Endometrium (tissue), 2 donors: Measurements from ENCODE around the gene JMJD6.

Experiments
- FAIRE-seq: peaks from 2 replicates; lab custom pipeline; 2012; peaks lifted over from hg19 to GRCh38; lab: Jason Lieb, UNC
- donor health status: control.
- donor health status: control.

JMJD6 gene

DNA sequence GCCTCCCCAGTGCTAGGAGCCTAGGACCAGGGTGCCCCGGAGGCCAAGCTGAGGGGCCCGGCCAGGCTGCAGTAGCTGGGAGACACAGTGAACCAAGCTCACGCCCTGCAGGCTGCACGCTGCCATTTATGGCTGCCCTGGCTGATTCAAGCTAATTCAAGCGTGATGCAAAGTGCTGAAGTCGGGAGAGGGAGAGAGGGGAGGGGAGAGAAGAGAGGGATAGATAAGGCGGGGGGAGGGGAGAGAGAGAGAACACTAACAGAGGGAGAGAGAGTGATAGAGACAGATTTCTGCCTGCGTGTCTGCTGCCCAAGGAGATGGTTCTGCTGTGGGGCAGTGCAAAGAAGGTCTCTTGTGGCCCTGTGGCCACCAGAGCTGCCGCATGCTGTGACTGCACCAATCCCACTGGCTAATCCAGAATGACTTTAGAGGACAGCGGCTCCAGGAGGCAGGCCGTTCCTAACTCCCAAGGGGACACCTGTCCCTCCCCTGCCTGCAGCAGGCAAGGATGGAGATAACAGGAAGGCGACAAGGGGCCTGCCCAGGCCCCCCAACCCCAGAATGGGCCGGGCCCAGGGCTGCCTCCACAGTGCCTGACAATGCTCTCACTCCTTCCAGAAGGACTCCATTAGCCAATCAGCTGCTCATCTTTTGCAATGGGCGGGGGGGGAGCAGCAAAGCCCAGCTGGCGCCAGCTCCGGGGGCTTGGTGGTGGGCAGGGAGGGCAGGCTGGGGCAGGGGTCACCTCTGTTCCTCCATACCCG, 28.5 kb downstream of the JMJD6 start:
- FAIRE-seq, result no peak

- FAIRE-seq, result no peak
Observed at GRCh38 chr17:76696763-76697701, 29.4 kb downstream of the JMJD6 start.

GRCh38 chr17:76695059-76695831, 31.2 kb downstream of the JMJD6 start:
- FAIRE-seq, result no peak

DNA sequence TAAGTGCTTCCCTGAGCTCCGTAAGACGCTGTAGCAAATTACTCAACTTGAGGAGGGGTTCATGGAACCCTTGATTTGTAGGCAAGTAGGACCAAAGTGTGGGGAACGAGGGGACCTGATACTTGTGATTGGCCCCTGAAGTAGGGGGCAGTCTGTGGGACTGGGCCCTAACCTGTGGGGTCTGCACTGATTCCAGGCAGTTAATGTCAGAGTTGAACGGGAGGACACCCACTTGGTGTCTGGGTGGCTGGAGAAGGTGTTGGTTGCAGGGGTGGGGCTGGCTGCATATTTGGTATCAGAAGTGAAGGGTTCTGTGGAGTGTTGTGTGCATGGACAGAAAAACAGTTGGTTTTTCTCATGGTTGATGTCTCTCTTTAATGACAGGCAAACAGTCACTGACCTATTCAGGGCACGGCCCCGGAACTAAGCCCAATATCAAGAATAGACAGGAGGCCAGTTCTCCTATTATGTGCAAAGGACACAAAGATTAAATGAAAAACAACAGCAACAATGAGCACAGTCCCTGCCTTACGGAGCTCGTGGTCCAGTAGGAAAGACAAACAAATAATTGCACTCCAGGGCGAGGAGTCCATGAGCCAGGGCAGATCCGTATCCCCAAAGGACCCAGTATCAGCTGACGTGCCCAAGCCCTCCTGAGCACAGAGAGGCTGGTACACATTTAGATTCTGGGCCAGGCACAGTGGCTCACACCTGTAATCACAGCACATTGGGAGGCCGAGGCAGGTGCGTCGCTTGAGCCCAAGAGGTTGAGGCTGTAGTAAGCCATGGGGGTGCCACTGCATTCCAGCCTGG, 34.8 kb downstream of the JMJD6 start:
- no peak for FAIRE-seq

DNA sequence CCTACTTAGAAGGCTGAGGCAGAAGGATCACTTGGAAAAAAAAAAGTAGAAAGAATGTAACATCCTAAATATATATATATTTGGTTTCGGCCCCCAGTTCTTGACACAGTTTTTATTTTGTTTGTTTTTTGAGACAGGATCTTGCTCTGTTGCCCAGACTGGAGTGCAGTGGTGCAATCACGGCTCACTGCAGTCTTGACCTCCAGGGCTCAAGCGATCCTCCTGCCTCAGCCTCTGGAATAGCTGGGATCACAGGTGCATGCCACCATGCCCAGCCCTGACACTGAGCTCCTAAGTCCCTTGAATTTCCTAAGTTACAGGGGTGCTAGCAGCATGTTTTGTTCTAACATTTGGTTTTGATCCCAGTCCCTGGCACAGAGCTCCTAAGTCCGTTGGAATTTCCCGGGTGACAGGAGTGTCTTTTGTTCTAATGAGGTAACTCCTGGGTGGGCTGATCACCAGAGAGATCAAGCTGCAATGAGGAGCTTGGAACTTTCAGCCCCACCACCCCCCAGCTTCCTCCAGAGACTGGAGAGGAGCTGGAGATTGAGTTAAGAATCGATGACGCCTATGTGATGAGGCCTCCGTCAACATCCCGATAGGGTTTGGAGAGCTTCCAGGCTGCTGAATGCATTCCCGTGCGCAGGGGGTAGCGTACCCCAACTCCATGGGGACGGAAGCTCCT, 35.7 kb downstream of the JMJD6 start:
- no peak for FAIRE-seq

DNA sequence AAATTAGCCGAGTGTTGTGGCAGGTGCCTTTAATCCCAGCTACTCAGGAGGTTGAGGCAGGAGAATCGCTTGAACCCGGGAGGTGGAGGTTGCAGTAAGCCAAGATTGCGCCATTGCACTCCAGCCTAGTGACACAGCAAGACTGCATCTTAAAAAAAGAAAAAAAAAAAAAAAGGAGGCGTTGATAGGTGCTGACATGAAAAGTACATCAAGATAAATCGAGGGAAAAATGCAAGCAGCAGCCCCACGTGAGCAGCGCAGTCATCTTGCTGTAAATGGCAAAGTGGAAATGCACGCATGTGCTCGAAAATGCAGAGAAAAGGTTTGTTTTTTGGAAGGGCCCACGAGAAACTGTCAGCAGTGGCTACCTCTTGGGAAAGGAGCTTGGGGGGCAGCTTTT, 36.5 kb downstream of the JMJD6 start:
- no peak for FAIRE-seq

- no peak for FAIRE-seq
Observed at GRCh38 chr17:76688165-76688622, 38.2 kb downstream of the JMJD6 start.

GRCh38 chr17:76687298-76688164, 38.9 kb downstream of the JMJD6 start:
- FAIRE-seq, result no peak

DNA sequence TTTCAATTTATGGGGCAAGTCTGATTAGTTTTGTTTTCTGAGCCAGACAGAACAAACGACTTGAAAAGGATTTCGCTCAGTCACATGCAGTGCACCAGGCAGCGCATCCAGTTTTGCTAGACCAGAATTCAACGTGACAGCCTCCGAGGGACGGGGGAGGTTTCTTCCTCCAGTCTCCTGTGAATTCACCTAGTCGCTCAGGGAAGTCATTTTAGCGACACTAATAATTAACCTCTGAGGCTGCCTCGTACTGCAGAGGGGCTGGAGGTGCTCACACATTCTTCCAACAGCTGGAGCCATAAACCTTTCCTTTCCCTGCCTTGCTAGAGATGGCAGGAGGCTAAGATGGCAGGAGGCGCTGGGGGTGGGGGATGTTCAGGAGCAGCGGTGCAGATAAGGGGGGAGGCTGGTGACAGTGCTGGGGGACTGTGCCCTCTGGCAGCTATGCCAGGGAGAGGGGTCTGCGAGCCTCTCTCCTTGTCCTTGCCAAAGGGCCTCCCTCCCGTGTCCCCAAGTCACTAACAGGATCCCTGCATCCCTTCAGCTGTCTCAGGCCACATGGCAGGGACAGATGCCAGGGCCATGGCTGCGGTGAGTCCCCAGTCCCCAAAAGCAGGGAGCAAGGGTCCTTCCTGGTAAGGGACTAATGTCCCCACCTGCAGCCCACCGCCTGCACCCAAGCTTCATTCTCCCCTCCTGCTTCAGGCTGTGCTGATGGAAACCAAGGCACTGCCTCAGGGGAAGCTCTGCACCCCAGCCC, 39.7 kb downstream of the JMJD6 start:
- no peak for FAIRE-seq

GRCh38 chr17:76685846-76686245, 40.6 kb downstream of the JMJD6 start:
- no peak for FAIRE-seq

- no peak for FAIRE-seq
Observed at GRCh38 chr17:76685366-76685765, 41.0 kb downstream of the JMJD6 start.

DNA sequence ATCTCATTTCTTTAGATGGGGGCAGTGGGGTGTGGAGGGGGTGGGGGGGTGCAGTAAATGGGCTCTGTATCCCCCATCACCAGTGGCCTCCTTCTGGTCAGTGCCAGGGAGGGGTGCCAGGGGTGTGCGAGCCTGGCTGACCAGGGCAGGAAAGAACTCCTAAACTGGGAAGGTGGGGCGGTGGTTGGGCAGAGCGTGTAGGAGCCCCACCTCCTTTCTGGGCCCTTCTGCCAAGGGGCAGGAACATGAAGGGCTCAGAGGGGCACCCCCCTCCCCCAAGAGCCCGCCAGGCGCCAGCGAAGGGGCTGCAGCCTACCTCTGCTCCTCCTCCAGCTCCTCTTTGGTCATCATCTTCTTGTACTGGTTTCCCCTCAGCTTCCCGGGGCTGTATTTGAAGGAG, 41.6 kb downstream of the JMJD6 start:
- no peak for FAIRE-seq

- no peak for FAIRE-seq
Observed at GRCh38 chr17:76683921-76684745, 42.3 kb downstream of the JMJD6 start.

GRCh38 chr17:76683011-76683755, 43.2 kb downstream of the JMJD6 start:
- FAIRE-seq, result no peak

GRCh38 chr17:76682296-76682695, 44.1 kb downstream of the JMJD6 start:
- no peak for FAIRE-seq

DNA sequence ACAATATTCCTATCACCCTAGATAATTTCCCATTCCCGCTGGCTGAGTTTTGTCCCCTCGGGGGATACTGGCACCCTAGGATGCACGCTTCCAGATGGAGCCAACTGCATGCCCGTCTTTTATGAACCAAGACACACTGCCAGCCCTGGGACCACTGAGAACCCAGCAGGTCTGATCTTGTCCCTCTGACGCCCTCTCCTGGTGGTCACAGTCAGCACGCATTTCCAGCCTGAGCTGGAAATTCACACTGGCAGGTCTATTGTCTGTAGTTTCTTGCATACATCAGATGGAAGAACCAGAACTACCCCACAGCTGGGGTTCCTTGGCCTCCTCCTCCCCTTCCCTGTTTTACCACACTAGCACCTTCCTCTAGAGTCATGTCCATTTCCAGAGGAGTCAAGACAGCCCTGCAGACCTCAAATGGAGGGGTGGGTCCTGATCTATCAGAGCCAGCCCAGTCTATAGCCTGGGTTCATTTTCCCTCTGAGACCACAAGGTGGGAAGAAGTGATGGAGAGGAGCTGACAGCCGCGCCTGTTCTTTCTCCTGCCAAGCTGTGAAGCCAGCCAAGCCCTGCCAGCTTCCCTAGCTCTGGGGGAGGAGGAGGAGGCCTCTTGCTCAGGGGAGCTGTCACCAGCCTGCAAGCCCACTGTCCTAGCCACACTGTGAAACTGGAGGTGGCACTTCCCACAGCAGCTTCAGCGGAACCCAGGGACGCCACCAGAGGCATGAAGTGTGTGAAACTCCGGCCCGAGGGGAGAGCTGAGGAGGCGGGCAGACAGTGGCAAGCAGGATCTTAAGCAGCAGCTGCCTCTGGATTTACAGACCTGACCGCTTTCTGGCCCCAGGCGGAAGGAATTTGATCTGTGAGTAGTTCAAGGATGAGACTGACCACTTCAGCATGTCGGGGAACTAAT, 44.9 kb downstream of the JMJD6 start:
- no peak for FAIRE-seq
